ENCODE data around the gene ZNF215.
"Not testable (repeated sequence)": the region's sequence is repeated elsewhere in the genome, so short reads cannot be mapped to it uniquely, and the experiment has no call there.

The ZNF215 gene

GRCh38 chr11:6943131-6943530, 16.9 kb downstream of the ZNF215 start:
- DNase-seq = no peak

DNA sequence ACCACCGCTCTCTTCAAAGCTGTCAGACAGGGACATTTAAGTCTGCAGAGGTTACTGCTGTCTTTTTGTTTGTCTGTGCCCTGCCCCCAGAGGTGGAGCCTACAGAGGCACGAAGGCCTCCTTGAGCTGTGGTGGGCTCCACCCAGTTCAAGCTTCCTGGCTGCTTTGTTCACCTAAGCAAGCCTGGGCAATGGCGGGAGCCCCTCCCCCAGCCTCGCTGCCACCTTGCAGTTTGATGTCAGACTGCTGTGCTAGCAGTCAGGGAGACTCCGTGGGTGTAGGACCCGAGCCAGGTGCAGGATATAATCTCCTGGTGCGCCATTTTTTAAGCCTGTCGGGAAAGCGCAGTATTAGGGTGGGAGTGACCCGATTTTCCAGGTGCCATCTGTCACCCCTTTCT, 28.0 kb downstream of the ZNF215 start:
- DNase-seq = not testable (repeated sequence)

- no peak for DNase-seq
These were observed 35.9 kb downstream of the ZNF215 start for GRCh38 chr11:6962141-6962540.

DNA sequence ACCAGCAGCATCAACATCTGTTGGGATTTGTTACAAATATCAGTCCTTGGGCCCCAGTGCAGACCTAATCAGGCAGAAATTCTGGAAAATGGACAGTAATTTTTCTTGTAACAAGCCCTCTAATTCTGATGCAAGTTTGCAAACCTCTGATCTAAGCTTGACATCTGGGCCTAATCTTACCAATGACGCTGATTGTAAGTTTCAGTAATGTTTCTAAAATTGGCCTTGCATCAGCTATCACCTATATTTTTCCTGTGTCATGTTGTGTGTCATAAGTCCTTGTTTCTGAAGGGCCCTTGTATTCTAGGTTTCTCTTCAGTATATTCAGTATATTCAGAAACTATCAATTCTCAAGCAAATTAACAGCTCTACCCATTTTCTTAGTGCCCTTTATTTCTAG, 36.4 kb downstream of the ZNF215 start:
- DNase-seq = no peak

DNA sequence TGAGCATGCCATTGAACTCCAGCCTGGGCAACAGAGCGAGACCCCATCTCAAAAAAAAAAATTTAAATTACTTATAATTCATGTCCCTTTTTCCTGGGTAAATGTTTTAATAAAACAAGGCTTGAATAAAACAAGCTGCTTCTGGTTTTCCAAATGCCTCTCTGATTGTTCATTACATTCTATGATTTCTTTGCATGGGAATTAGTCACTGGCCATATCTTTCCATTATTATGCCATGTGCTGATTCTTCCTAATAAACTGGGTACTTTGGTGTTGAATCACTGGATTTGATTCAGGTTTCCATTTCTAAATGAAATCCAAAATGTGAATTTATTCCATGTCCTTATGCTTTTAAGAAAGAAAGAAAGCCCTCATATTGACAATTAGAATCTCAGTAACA, 42.6 kb downstream of the ZNF215 start:
- DNase-seq = no peak

- not testable (repeated sequence) for DNase-seq
These were observed 43.6 kb downstream of the ZNF215 start for GRCh38 chr11:6969854-6970253.

GRCh38 chr11:6979365-6979764, 53.1 kb downstream of the ZNF215 start:
- no peak for DNase-seq

DNA sequence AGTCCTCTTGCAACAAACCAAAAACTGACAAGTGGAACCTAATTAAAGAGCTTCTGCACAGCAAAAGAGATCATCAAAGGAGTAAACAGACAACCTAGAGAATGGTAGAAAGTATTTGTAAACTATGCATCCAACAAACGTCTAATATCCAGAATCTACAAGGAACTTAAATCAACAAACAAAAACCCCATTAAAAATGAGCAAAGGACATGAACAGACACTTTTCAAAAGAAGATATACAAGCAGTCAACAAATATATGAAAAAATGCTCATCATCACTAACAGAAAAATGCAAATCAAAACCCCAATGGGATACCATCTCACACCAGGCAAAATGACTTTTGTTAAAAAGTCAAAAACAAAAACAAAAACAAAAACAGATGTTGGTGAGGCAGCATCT, 60.3 kb downstream of the ZNF215 start:
- no peak for DNase-seq

DNA sequence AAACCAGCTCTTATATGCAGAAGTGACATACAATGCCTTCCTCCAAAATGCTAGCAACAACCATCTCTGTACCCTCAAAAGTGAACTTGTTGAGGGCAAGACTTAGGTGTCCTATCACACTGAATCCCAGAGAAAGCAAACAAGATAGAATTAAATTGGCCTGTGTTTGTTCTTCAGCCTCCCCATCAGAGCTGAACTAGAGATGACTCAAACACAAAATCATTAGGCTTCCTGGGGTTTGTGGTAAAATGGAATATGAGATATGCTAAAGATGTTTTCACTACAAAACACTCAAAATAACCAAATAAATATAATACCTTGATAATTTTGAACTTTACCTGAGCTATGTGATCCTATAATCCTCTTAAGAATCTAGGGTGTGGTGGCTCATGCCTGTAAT, 62.3 kb downstream of the ZNF215 start:
- no peak for DNase-seq

GRCh38 chr11:6991227-6991626, 65.0 kb downstream of the ZNF215 start:
- no peak for DNase-seq

GRCh38 chr11:6992026-6992425, 65.8 kb downstream of the ZNF215 start:
- DNase-seq = no peak

DNA sequence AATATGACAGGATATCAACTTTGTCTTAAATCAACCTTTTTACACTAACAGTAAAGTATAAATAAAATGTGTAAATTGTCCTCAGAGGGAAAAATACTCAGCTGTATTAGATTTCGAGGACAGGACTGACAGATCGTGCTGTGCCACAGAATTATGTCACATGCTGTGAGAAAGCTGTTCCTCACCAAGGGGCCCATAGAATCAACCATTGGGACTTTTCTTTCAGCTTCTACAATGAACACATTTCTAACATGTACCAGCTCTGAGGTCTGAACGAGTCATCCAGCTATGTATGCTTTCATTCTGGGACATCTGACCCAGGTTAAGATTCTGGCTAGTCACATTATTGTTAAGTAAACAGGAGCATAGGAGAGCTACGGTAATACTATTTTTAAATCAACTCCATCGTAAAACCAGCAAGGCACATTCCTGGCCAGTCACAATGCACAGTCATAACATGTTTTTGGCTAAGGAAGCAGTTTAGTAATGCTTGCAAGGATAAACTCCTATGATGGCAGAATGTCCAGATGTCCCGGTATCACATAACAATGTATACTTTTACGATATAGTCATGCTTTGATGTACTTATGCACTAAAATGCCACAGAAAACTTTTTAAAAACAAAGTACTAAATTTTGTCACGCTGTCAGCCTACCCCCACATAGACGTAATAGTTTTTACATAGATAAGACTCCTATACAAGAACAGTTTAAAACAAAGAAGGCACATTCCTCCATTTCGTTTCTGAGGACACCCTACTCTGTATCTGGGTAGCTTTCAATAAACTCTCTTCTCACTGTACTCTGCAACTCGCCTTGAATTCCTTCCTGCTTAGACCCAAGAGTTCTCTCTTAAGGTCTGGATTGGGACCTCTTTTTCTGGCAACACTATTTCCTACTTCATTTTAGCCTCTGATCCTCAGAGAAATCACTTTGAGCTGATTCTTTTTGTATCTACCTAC, 66.5 kb downstream of the ZNF215 start:
- DNase-seq = no peak

- no peak for DNase-seq
These were observed 69.5 kb downstream of the ZNF215 start for GRCh38 chr11:6995703-6996102.

- no peak for DNase-seq
These were observed 78.3 kb downstream of the ZNF215 start for GRCh38 chr11:7004482-7004881.

Measured in CD4-positive, alpha-beta T cell treated with Interleukin-4 for 1 hour (primary cell).